Measurements from ENCODE around the gene CDH23.

DNA sequence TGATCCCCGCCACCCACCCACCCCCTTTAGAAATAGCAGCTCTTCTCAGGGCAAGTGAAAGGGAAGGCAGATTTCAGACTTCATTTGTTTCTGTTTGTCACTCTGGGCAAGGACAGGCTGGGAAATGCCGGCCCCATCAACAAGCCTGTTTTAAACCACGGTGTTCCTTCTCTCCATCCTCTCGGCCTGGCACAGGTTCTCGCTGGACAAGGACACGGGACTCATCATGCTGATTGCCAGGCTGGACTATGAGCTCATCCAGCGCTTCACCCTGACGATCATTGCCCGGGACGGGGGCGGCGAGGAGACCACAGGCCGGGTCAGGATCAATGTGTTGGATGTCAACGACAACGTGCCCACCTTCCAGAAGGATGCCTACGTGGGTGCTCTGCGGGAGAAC, 280.5 kb downstream of the CDH23 start:
- TF ChIP-seq POLR2AphosphoS5 (IDR thresholded peaks at IDR 0.05): no peak
- no peak for TF ChIP-seq EP300 (conservative IDR thresholded peaks at IDR 0.05; ENCODE audit: poor library complexity, severe bottlenecking)

All from neural cell (in vitro differentiated cells).